SU-DHL-6 (cell line): ENCODE results near the gene NAA50.

Source experiments
- EZH2phosphoT487 ChIP-seq: fragments of 200-600 bp; sonication (generic), shearing (Covaris generic); conservative IDR thresholded peaks from 2 replicates; pipeline ENCODE4 v1.6.1; 2018; ENCODE audit warnings: mild to moderate bottlenecking, antibody characterized with exemption, low read length, moderate library complexity, mixed read lengths
- TF ChIP-seq, protein P1 (sequence below): fragments of 200-600 bp; sonication (generic); IDR thresholded peaks from one replicate; pipeline ENCODE4 v1.5.1; 2017; ENCODE audit warnings: antibody characterized with exemption, mild to moderate bottlenecking, low read length, moderate library complexity; ENCODE audit not compliant: insufficient read depth, poor library complexity, severe bottlenecking

DNA sequence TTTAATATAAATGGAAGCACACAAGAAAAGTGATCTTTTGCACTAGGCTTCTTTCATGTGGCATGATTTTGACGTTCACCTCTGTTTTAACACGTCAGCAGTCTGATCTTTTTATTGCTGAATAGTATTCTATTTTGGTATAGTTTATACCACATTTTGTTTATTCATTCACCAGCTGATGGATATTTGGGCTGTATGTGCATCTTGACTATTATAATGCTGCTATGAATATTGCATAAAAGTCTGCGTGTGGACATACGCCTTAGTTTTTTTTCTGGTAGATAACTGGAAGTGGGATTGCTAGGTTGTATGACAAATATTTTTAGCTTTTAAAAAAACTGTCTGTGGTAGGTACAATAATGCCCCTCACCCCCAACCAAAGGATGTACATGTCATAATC, 14.4 kb downstream of the NAA50 start:
- TF ChIP-seq, protein P1, sequence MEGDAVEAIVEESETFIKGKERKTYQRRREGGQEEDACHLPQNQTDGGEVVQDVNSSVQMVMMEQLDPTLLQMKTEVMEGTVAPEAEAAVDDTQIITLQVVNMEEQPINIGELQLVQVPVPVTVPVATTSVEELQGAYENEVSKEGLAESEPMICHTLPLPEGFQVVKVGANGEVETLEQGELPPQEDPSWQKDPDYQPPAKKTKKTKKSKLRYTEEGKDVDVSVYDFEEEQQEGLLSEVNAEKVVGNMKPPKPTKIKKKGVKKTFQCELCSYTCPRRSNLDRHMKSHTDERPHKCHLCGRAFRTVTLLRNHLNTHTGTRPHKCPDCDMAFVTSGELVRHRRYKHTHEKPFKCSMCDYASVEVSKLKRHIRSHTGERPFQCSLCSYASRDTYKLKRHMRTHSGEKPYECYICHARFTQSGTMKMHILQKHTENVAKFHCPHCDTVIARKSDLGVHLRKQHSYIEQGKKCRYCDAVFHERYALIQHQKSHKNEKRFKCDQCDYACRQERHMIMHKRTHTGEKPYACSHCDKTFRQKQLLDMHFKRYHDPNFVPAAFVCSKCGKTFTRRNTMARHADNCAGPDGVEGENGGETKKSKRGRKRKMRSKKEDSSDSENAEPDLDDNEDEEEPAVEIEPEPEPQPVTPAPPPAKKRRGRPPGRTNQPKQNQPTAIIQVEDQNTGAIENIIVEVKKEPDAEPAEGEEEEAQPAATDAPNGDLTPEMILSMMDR = no peak
- TF ChIP-seq EZH2phosphoT487 = no peak
